Panc1 (cell line): ENCODE results near the gene COL4A1. TPM values are rescaled to one million over a fixed set of nuclear protein-coding genes. Genes with fewer than 3 reads are reported as not detected.

Experiments
- ATAC-seq: fragments of 200-7000 bp; cut with Tn5 transposase; 2 replicates; pipeline ENCODE4 v1.9.1; 2020; ENCODE audit warnings: mild to moderate bottlenecking, moderate library complexity
- BruUV-seq: library from RNA; stranded (reverse); fragments of 400-500 nt; replicated peaks from 2 replicates; lab custom pipeline; 2021; lab: Mats Ljungman, UMichigan
- CTCF ChIA-PET: fragments of 300-600 bp; sonication (Branson Sonifier 250); formaldehyde crosslinking; loops from one replicate; lab custom pipeline; 2022; ENCODE audit warnings: antibody characterized with exemption; lab: Charles Lee
- POLR2A ChIA-PET: fragments of 300-600 bp; sonication (Branson Sonifier 250); formaldehyde crosslinking; loops from one replicate; lab custom pipeline; 2022; ENCODE audit warnings: antibody characterized with exemption; lab: Charles Lee
- DNase-seq: peaks from one replicate; pipeline ENCODE4 v3.0.0-alpha.2; 2010; ENCODE audit warnings: low read depth, low spot score
- H3K27ac ChIP-seq: 2 replicates; pipeline ENCODE4 v1.5.1; 2011; ENCODE audit warnings: mild to moderate bottlenecking, low read length, inconsistent platforms
- H3K27me3 ChIP-seq: fragments of 200-500 bp; sonication (Bioruptor generic); 2 replicates; pipeline ENCODE4 v1.6.0; 2014; ENCODE audit warnings: low read length, inconsistent platforms; ENCODE audit not compliant: control insufficient read depth, insufficient read depth
- H3K36me3 ChIP-seq: fragments of 200-500 bp; sonication (Bioruptor generic); 2 replicates; pipeline ENCODE4 v1.5.1; 2014; ENCODE audit warnings: inconsistent platforms, mild to moderate bottlenecking, low read length, moderate library complexity; ENCODE audit not compliant: control insufficient read depth, insufficient read depth
- H3K4me1 ChIP-seq: 2 replicates; pipeline ENCODE4 v1.5.1; 2011; ENCODE audit warnings: inconsistent platforms, mild to moderate bottlenecking, low read length, moderate library complexity; ENCODE audit not compliant: control insufficient read depth, insufficient read depth
- H3K4me3 ChIP-seq, 2 experiments: 2 replicates each; pipeline ENCODE4 v1.5.1; 2011 to 2012; ENCODE audit warnings: low read depth in 2 of 2, low read length in 2 of 2, mild to moderate bottlenecking in 2 of 2, inconsistent platforms in 1 of 2, moderate library complexity in 1 of 2
- H3K9me3 ChIP-seq: fragments of 200-500 bp; sonication (Bioruptor generic); 2 replicates; pipeline ENCODE4 v1.5.1; 2014; ENCODE audit warnings: low read depth, mild to moderate bottlenecking, inconsistent platforms, low read length, moderate library complexity; ENCODE audit not compliant: control insufficient read depth, insufficient read depth
- CTCF ChIP-seq: fragments of 450-650 bp; IDR thresholded peaks from 2 replicates; pipeline ENCODE4 v1.5.1; 2017; ENCODE audit warnings: mild to moderate bottlenecking
- POLR2AphosphoS5 ChIP-seq: IDR thresholded peaks from 2 replicates; pipeline ENCODE4 v1.6.1; 2012; ENCODE audit warnings: mild to moderate bottlenecking, low read depth, low read length, moderate library complexity
- SIN3A ChIP-seq: IDR thresholded peaks from 2 replicates; pipeline ENCODE4 v1.6.1; 2012; ENCODE audit warnings: low read depth, mild to moderate bottlenecking, low read length, moderate library complexity, borderline replicate concordance; ENCODE audit not compliant: insufficient read depth
- TCF7L2 ChIP-seq: IDR thresholded peaks from 2 replicates; pipeline ENCODE4 v1.6.1; 2011; ENCODE audit warnings: mild to moderate bottlenecking, low read depth, low read length, inconsistent platforms
- in situ Hi-C: cut with HindIII; loops from 2 replicates; pipeline ENCODE4 v1.10.0; 2016; ENCODE audit warnings: low sequenced_read_pairs, low pct_unique_long_range_greater_than_20kb
- intact Hi-C: fragments of 100-400 bp; cut with micrococcal nuclease; formaldehyde crosslinking; loops from one replicate; pipeline ENCODE4 v1.10.0; 2022; ENCODE audit not compliant: unreplicated experiment
- total RNA-seq: library from RNA; stranded (reverse); gene quantifications from one replicate; pipeline ENCODE4 v1.2.1, GENCODE V29; 2021; ENCODE audit not compliant: unreplicated experiment
- TF ChIP-seq, protein P1 (sequence below), 2 experiments: IDR thresholded peaks; 2 replicates each; pipeline ENCODE4 v1.6.1; 2011 to 2012; ENCODE audit warnings: low read depth in 2 of 2, control low read depth in 1 of 2, low read length in 1 of 2, mild to moderate bottlenecking in 1 of 2, moderate library complexity in 1 of 2; ENCODE audit not compliant: insufficient read depth in 1 of 2

Gene COL4A1
- total RNA-seq, 1 experiment from 2014 or later: 1.1 TPM

- H3K27me3 ChIP-seq: no peaks in the 10 kb centered on the region
- no peak for DNase-seq
- CTCF ChIA-PET: no interaction called here
- no peak overlapping the region for H3K27ac ChIP-seq
- ATAC-seq: no peak
- no peaks in the 10 kb centered on the region for H3K4me1 ChIP-seq
- no peak for TF ChIP-seq TCF7L2
- TF ChIP-seq, protein P1, sequence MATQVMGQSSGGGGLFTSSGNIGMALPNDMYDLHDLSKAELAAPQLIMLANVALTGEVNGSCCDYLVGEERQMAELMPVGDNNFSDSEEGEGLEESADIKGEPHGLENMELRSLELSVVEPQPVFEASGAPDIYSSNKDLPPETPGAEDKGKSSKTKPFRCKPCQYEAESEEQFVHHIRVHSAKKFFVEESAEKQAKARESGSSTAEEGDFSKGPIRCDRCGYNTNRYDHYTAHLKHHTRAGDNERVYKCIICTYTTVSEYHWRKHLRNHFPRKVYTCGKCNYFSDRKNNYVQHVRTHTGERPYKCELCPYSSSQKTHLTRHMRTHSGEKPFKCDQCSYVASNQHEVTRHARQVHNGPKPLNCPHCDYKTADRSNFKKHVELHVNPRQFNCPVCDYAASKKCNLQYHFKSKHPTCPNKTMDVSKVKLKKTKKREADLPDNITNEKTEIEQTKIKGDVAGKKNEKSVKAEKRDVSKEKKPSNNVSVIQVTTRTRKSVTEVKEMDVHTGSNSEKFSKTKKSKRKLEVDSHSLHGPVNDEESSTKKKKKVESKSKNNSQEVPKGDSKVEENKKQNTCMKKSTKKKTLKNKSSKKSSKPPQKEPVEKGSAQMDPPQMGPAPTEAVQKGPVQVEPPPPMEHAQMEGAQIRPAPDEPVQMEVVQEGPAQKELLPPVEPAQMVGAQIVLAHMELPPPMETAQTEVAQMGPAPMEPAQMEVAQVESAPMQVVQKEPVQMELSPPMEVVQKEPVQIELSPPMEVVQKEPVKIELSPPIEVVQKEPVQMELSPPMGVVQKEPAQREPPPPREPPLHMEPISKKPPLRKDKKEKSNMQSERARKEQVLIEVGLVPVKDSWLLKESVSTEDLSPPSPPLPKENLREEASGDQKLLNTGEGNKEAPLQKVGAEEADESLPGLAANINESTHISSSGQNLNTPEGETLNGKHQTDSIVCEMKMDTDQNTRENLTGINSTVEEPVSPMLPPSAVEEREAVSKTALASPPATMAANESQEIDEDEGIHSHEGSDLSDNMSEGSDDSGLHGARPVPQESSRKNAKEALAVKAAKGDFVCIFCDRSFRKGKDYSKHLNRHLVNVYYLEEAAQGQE (IDR thresholded peaks at IDR 0.05; ENCODE audit: insufficient read depth in 1 of 2, low read depth in 2 of 2, low read length in 1 of 2): no peak
- TF ChIP-seq POLR2AphosphoS5: no peak
- no peak for TF ChIP-seq SIN3A
- TF ChIP-seq CTCF: no peak
- no peaks in the 10 kb centered on the region for H3K36me3 ChIP-seq
- BruUV-seq: no TSS peak
- in situ Hi-C loops (no loop called here), intact Hi-C loops (no loop called here)
- no peaks in the 10 kb centered on the region for H3K9me3 ChIP-seq
- H3K4me3 ChIP-seq: no peak overlapping the region
- POLR2A ChIA-PET: no interaction called here
Observed at GRCh38 chr13:110244071-110244830, 62.7 kb downstream of the COL4A1 start.

GRCh38 chr13:110242615-110243014 is 64.3 kb downstream of the COL4A1 start:
- Histone ChIP-seq H3K27me3 (no peaks in the 10 kb centered on the region), H3K4me3 (no peak overlapping the region), H3K36me3 (no peaks in the 10 kb centered on the region), H3K27ac (no peak overlapping the region), H3K9me3 (no peaks in the 10 kb centered on the region), H3K4me1 (no peaks in the 10 kb centered on the region)
- ATAC-seq (no peak), DNase-seq (no peak)
- POLR2A ChIA-PET: no interaction called here
- intact Hi-C loops (no loop called here), in situ Hi-C loops (no loop called here)
- CTCF ChIA-PET: no interaction called here
- BruUV-seq: no TSS peak
- TF ChIP-seq POLR2AphosphoS5 (no peak), SIN3A (no peak)
- TF ChIP-seq, protein P1 (IDR thresholded peaks at IDR 0.05; ENCODE audit: insufficient read depth in 1 of 2, low read depth in 2 of 2, low read length in 1 of 2): no peak
